ENCODE data around the gene KLHL13.

DNA sequence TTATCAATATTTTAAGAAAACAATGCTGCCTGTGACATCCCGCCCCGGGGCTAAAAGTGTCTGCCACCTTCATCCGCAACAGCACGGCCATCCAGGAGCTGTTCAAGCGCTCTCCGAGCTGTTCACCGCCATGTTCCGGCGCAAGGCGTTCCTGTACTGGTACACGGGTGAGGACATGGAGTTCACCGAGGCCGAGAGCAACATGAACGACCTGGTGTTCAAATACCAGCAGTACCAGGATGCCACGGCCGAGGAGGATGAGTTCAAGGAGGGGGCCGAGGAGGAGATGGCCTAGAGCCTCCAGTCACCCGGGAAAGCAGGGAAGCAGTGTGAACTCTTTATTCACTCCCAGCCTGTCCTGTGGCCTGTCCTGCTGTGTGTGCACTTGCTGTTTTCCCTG lies 12.1 kb upstream of the KLHL13 start:
- TF ChIP-seq, protein P1, sequence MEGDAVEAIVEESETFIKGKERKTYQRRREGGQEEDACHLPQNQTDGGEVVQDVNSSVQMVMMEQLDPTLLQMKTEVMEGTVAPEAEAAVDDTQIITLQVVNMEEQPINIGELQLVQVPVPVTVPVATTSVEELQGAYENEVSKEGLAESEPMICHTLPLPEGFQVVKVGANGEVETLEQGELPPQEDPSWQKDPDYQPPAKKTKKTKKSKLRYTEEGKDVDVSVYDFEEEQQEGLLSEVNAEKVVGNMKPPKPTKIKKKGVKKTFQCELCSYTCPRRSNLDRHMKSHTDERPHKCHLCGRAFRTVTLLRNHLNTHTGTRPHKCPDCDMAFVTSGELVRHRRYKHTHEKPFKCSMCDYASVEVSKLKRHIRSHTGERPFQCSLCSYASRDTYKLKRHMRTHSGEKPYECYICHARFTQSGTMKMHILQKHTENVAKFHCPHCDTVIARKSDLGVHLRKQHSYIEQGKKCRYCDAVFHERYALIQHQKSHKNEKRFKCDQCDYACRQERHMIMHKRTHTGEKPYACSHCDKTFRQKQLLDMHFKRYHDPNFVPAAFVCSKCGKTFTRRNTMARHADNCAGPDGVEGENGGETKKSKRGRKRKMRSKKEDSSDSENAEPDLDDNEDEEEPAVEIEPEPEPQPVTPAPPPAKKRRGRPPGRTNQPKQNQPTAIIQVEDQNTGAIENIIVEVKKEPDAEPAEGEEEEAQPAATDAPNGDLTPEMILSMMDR (IDR thresholded peaks at IDR 0.05; ENCODE audit: insufficient read depth, low read depth, low read length): no peak
- no peak for TF ChIP-seq EZH2 (IDR thresholded peaks at IDR 0.05; ENCODE audit: insufficient read depth, low read length)
